SJSA1 (cell line): Measurements from ENCODE around the gene CALM1. TPM values are rescaled to one million over a fixed set of nuclear protein-coding genes. Genes with fewer than 3 reads are reported as not detected.

Source experiments
- DNase-seq, 2 experiments: peaks; one replicate each; pipeline ENCODE4 v3.0.0-alpha.2; 2015 to 2020; ENCODE audit warnings: low spot score in 2 of 2, low read depth in 1 of 2
- H3K27ac ChIP-seq: fragments of 250-450 bp; sonication (Bioruptor Pico); 2 replicates; pipeline ENCODE4 v1.5.1; 2020; ENCODE audit warnings: mild to moderate bottlenecking, moderate library complexity
- H3K27me3 ChIP-seq: fragments of 250-450 bp; sonication (Bioruptor Pico); replicated peaks from 2 replicates; pipeline ENCODE4 v1.5.1; 2020; ENCODE audit warnings: mild to moderate bottlenecking, moderate library complexity
- H3K36me3 ChIP-seq: fragments of 250-450 bp; sonication (Bioruptor Pico); 2 replicates; pipeline ENCODE4 v1.5.1; 2020; ENCODE audit warnings: mild to moderate bottlenecking
- H3K4me1 ChIP-seq: fragments of 250-450 bp; sonication (Bioruptor Pico); replicated peaks from 2 replicates; pipeline ENCODE4 v1.6.1; 2021; ENCODE audit warnings: mild to moderate bottlenecking
- H3K4me3 ChIP-seq: fragments of 250-450 bp; sonication (Bioruptor Pico); 2 replicates; pipeline ENCODE4 v1.5.1; 2020; ENCODE audit warnings: mild to moderate bottlenecking
- H3K9me3 ChIP-seq: fragments of 250-450 bp; sonication (Bioruptor Pico); replicated peaks from 2 replicates; pipeline ENCODE4 v1.5.1; 2020; ENCODE audit warnings: mild to moderate bottlenecking
- total RNA-seq: library from RNA; depleted of rRNA; stranded (reverse); fragments of >200 nt; shearing (Covaris generic); gene quantifications from 2 replicates; pipeline ENCODE4 v1.2.3, GENCODE V29; 2014; rRNA removed

CALM1 gene
- 392 and 466 TPM in 2 replicates for total RNA-seq

GRCh38 chr14:90396341-90397339 is at the start of gene CALM1:
TSS of gene CALM1 (plus strand) at chr14:90397029. CDS start at chr14:90397231, 202 bp downstream.
- peaks cover 32% of the 10 kb centered on the region for H3K36me3 ChIP-seq
- DNase-seq, result peak; percentile 86 to 89
- no peaks in the 10 kb centered on the region for H3K27me3 ChIP-seq
- peaks cover 25% of the 10 kb centered on the region for H3K4me1 ChIP-seq
- H3K4me3 ChIP-seq, result peak within 1 kb of the TSS; percentile 85
- no peak within 1 kb of the TSS; the same call in 1 of the 2 replicates for H3K27ac ChIP-seq
- no peaks in the 10 kb centered on the region for H3K9me3 ChIP-seq

DNA sequence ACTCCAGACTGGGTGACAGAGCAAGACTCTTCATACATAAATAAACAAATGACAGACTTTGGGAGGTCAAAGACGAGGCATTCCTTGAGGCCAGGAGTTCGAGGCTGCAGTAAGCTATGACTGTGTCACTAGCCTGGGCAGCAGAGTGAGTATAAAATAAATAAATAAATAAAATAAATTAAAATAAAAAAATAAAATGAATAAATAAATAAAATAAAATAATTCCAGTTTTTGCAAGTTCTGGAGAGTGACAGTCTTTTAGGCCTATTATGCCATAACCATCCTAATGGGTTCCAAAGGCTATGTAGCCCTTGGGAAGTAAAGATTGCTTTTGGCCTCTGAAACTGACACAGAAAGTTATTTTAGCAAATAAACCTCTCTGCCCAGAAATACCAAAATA is 48.6 kb upstream of the CALM1 start:
- no peaks in the 10 kb centered on the region for H3K9me3 ChIP-seq
- H3K4me1 ChIP-seq, result no peaks in the 10 kb centered on the region
- no peak overlapping the region for H3K4me3 ChIP-seq
- H3K27me3 ChIP-seq, result no peaks in the 10 kb centered on the region
- DNase-seq, result no peak
- H3K36me3 ChIP-seq, result no peaks in the 10 kb centered on the region
- H3K27ac ChIP-seq, result no peak overlapping the region

DNA sequence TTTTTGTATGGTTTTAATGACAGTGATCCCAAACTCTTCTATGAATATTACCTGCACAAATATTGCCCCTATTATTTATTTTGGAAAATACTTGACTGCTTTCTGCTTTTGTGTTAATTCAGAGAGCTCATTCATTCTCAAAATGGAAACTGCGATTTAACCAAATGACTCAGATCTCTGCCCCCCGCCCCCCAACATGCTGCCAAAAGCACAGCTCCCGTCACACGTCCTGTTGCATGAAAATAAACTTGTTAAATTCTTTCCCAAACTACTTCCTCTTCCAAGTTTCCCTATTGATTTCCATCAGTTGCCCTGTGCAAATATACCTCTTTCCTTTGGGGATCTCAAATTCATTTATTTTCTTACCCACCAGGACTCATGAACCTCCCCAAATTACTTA is 47.1 kb upstream of the CALM1 start:
- DNase-seq, result no peak
- no peak overlapping the region for H3K4me3 ChIP-seq
- H3K4me1 ChIP-seq, result no peaks in the 10 kb centered on the region
- H3K9me3 ChIP-seq, result no peaks in the 10 kb centered on the region
- H3K36me3 ChIP-seq, result no peaks in the 10 kb centered on the region
- H3K27ac ChIP-seq, result no peak overlapping the region
- no peaks in the 10 kb centered on the region for H3K27me3 ChIP-seq

- H3K4me3 ChIP-seq, result no peak overlapping the region
- no peaks in the 10 kb centered on the region for H3K27me3 ChIP-seq
- no peaks in the 10 kb centered on the region for H3K36me3 ChIP-seq
- no peaks in the 10 kb centered on the region for H3K9me3 ChIP-seq
- no peak for DNase-seq
- H3K27ac ChIP-seq, result no peak overlapping the region
- no peaks in the 10 kb centered on the region for H3K4me1 ChIP-seq
Observed at GRCh38 chr14:90354551-90355298, 42.1 kb upstream of the CALM1 start.

- no peak overlapping the region for H3K4me3 ChIP-seq
- no peaks in the 10 kb centered on the region for H3K4me1 ChIP-seq
- H3K9me3 ChIP-seq, result no peaks in the 10 kb centered on the region
- no peak for DNase-seq
- no peak overlapping the region for H3K27ac ChIP-seq
- H3K36me3 ChIP-seq, result no peaks in the 10 kb centered on the region
- no peaks in the 10 kb centered on the region for H3K27me3 ChIP-seq
Observed at GRCh38 chr14:90355540-90356518, 41.0 kb upstream of the CALM1 start.

GRCh38 chr14:90356925-90357324 is 39.9 kb upstream of the CALM1 start:
- Histone ChIP-seq H3K4me3 (no peak overlapping the region), H3K4me1 (no peaks in the 10 kb centered on the region), H3K27ac (no peak overlapping the region), H3K36me3 (no peaks in the 10 kb centered on the region), H3K27me3 (no peaks in the 10 kb centered on the region), H3K9me3 (no peaks in the 10 kb centered on the region)
- DNase-seq, result no peak

DNA sequence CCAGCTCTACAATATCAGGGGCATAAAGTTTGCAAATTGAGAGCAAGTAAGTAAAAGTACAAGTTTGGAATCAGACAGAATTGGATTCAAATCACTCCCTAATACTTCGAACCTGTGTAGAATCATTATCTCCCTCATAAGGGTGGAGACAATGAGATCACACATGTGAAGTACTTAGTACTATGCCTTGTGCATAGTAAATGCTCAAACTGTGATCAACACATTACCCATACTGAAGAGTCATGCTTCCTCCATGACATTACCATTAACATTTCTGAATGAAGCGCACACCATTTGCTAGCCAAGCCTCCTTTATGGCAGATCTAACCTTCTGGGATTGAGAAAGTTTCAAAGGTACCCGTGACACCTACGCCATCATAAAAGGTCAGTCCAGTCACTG is 38.5 kb upstream of the CALM1 start:
- H3K27ac ChIP-seq, result no peak overlapping the region
- no peaks in the 10 kb centered on the region for H3K4me1 ChIP-seq
- no peaks in the 10 kb centered on the region for H3K9me3 ChIP-seq
- DNase-seq, result no peak
- H3K4me3 ChIP-seq, result no peak overlapping the region
- H3K27me3 ChIP-seq, result no peaks in the 10 kb centered on the region
- no peaks in the 10 kb centered on the region for H3K36me3 ChIP-seq

DNA sequence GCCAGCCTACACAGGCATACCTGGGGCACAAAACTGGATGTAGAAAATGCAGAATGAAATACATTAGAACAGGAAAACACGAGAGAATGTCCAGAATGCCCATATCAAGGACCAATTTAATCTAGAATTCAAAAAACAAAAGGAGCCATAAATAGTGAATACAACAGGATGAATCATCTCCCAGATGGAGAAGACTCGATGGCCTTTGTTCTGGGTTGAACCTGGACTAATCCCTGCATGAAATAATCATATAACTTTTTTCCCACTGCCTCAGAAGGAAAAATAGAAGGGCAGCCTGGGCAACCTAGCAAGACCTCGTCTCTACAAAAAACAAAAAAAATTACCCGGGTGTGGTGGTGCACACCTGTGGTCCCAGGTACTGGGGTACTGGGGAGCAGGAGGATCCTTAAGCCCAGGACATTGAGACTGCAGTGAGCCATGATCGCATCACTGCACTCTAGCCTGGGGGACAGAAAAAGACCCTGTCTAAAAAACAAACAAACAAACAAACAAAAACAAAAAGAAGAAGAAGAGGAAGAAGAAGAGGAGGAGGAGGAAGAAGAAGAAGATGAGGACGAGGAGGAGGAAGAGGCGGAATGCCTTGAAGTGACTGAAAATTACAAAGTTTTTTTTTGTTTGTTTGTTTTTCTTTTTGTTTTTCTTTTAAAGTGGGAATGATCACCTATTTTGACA is 34.8 kb upstream of the CALM1 start:
- no peaks in the 10 kb centered on the region for H3K4me1 ChIP-seq
- H3K27ac ChIP-seq, result no peak overlapping the region
- H3K36me3 ChIP-seq, result no peaks in the 10 kb centered on the region
- H3K9me3 ChIP-seq, result no peaks in the 10 kb centered on the region
- no peak overlapping the region for H3K4me3 ChIP-seq
- H3K27me3 ChIP-seq, result no peaks in the 10 kb centered on the region
- DNase-seq, result no peak

DNA sequence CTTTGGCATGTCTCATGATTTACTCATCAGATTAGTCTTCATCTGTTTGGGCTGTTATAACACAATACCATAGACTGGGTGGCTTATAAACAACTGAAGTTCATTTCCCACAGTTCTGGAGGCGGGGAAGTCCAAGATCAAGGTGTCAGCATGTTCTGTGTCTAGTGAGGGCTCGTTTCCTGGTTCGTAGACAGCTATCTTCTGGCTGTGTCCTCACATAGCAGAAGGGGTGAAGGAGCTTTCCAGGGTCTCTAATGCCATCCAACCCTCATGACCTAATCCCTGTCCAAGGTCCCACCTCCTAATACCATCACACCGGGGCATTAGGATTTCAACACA is 34.3 kb upstream of the CALM1 start:
- no peaks in the 10 kb centered on the region for H3K4me1 ChIP-seq
- no peak overlapping the region for H3K4me3 ChIP-seq
- H3K27ac ChIP-seq, result no peak overlapping the region

GRCh38 chr14:90368946-90369721 is 27.7 kb upstream of the CALM1 start:
- Histone ChIP-seq H3K9me3 (no peaks in the 10 kb centered on the region), H3K27me3 (no peaks in the 10 kb centered on the region), H3K4me3 (no peak overlapping the region), H3K36me3 (no peaks in the 10 kb centered on the region), H3K27ac (no peak overlapping the region), H3K4me1 (no peaks in the 10 kb centered on the region)
- DNase-seq, result no peak

More for the DNA sequence above, 34.3 kb upstream of the CALM1 start:
- Histone ChIP-seq H3K36me3 (no peaks in the 10 kb centered on the region), H3K27me3 (no peaks in the 10 kb centered on the region), H3K9me3 (no peaks in the 10 kb centered on the region)
- DNase-seq, result no peak

DNA sequence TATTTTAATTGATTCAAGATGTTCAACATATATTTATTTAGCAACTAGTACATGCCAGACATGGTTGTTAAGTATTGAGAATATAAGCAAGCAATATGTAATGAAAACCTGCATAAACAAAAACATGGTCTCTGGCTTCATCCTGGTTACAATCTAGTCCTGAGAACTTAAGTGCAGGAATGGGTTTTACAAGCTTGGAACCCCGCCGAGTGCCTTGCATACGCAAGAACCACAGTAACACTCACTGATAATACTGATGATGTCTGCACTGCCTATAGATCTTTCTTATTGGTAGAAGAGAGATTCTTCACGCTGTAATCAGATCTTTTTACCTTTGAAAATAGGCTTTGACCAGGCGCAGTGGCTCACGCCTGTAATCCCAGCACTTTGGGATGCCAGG is 22.9 kb upstream of the CALM1 start:
- no peaks in the 10 kb centered on the region for H3K9me3 ChIP-seq
- H3K27me3 ChIP-seq, result no peaks in the 10 kb centered on the region
- H3K4me1 ChIP-seq, result no peaks in the 10 kb centered on the region
- no peak for DNase-seq
- no peak overlapping the region for H3K4me3 ChIP-seq
- no peaks in the 10 kb centered on the region for H3K36me3 ChIP-seq
- H3K27ac ChIP-seq, result no peak overlapping the region

DNA sequence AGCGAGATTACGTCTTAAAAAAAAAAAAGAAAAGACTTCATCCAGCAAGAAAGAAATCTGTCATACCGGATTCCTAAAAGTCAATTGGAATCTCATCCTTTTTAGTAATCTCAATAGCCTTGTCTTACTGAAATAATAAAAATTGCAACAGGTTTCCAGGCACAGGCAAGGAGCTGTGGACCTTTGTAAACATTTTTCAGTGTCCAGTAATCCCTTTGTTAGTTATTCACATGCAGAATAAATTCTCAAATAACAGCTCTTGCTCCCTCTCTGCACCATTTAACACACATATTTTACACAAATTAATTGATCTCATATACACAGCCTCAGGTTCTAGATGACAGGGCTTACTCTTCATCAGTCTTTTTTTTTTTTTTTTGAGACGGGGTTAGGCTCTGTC is 22.0 kb upstream of the CALM1 start:
- Histone ChIP-seq H3K9me3 (no peaks in the 10 kb centered on the region), H3K4me3 (no peak overlapping the region), H3K36me3 (no peaks in the 10 kb centered on the region), H3K27ac (no peak overlapping the region), H3K27me3 (no peaks in the 10 kb centered on the region), H3K4me1 (no peaks in the 10 kb centered on the region)
- no peak for DNase-seq
